OCI-LY1 (cell line): ENCODE results near the gene MPHOSPH6.
"Not testable (repeated sequence)": the region's sequence is repeated elsewhere in the genome, so short reads cannot be mapped to it uniquely, and the experiment has no call there.

ENCODE experiments used
- H2AFZ ChIP-seq: fragments of 200-600 bp; sonication (generic), shearing (Covaris generic); 2 replicates; pipeline ENCODE4 v1.6.0; 2014; ENCODE audit warnings: antibody characterized with exemption, mild to moderate bottlenecking, low read length
- H3F3A ChIP-seq: fragments of 200-600 bp; sonication (generic), shearing (Covaris generic); 2 replicates; pipeline ENCODE4 v1.6.0; 2014; ENCODE audit warnings: mild to moderate bottlenecking, antibody characterized with exemption, low read length, moderate library complexity; ENCODE audit not compliant: insufficient read depth
- H3K27ac ChIP-seq: fragments of 200-600 bp; sonication (generic); 2 replicates; pipeline ENCODE4 v1.5.1; 2014; ENCODE audit warnings: low read length, mixed run types, mild to moderate bottlenecking, low read depth; ENCODE audit not compliant: poor library complexity, severe bottlenecking
- H3K27me3 ChIP-seq: fragments of 200-600 bp; sonication (generic); 2 replicates; pipeline ENCODE4 v1.6.0; 2014; ENCODE audit warnings: antibody characterized with exemption, mild to moderate bottlenecking, low read length, moderate library complexity; ENCODE audit not compliant: insufficient read depth
- H3K36me3 ChIP-seq: fragments of 200-600 bp; sonication (generic); 2 replicates; pipeline ENCODE4 v1.6.1; 2014; ENCODE audit warnings: mild to moderate bottlenecking, antibody characterized with exemption, low read length, moderate library complexity, mixed read lengths; ENCODE audit not compliant: insufficient read depth
- H3K4me1 ChIP-seq: fragments of 200-600 bp; sonication (generic); 2 replicates; pipeline ENCODE4 v1.5.1; 2014; ENCODE audit warnings: mild to moderate bottlenecking, low read length, moderate library complexity; ENCODE audit not compliant: insufficient read depth, severe bottlenecking
- H3K4me2 ChIP-seq: fragments of 200-600 bp; sonication (generic), shearing (Covaris generic); 2 replicates; pipeline ENCODE4 v1.6.1; 2014; ENCODE audit warnings: low read length
- H3K4me3 ChIP-seq: fragments of 200-600 bp; sonication (generic); 2 replicates; pipeline ENCODE4 v1.5.1; 2014; ENCODE audit warnings: low read length, low read depth, mild to moderate bottlenecking, mixed read lengths; ENCODE audit not compliant: poor library complexity, severe bottlenecking
- H3K79me2 ChIP-seq: fragments of 200-600 bp; shearing (Covaris generic); 2 replicates; pipeline ENCODE4 v1.6.1; 2016; ENCODE audit warnings: mixed run types, low read length, mixed read lengths; ENCODE audit not compliant: insufficient read depth
- H3K9ac ChIP-seq: fragments of 200-600 bp; sonication (generic), shearing (Covaris generic); 2 replicates; pipeline ENCODE4 v1.6.1; 2014; ENCODE audit warnings: mild to moderate bottlenecking, low read length, mixed read lengths
- H3K9me2 ChIP-seq: fragments of 200-600 bp; sonication (generic), shearing (Covaris generic); 2 replicates; pipeline ENCODE4 v1.6.1; 2014; ENCODE audit warnings: low read depth, mild to moderate bottlenecking, low read length, mixed read lengths
- H3K9me3 ChIP-seq: fragments of 200-600 bp; shearing (Covaris generic); 2 replicates; pipeline ENCODE4 v1.6.1; 2014; ENCODE audit warnings: low read length, mixed read lengths
- H4K20me1 ChIP-seq: fragments of 200-600 bp; sonication (generic), shearing (Covaris generic); 2 replicates; pipeline ENCODE4 v1.6.0; 2016; ENCODE audit warnings: mild to moderate bottlenecking, low read length; ENCODE audit not compliant: insufficient read depth
- CTCF ChIP-seq: fragments of 200-600 bp; sonication (generic), shearing (Covaris generic); IDR thresholded peaks from 2 replicates; pipeline ENCODE4 v1.5.1; 2017; ENCODE audit warnings: mild to moderate bottlenecking, antibody characterized with exemption, low read length, moderate library complexity, mixed read lengths
- EZH2 ChIP-seq: fragments of 200-600 bp; sonication (generic), shearing (Covaris generic); IDR thresholded peaks from 2 replicates; pipeline ENCODE4 v1.8.0; 2017; ENCODE audit warnings: borderline replicate concordance, mixed run types, mild to moderate bottlenecking, antibody characterized with exemption, low read length, moderate library complexity, mixed read lengths

MPHOSPH6 gene

GRCh38 chr16:82146556-82146955, 23.5 kb downstream of the MPHOSPH6 start:
- Histone ChIP-seq H3K27ac (no peak overlapping the region), H3K4me1 (no peaks in the 10 kb centered on the region)
- TF ChIP-seq EZH2 (no peak), CTCF (no peak)

GRCh38 chr16:82139286-82139571, 30.8 kb downstream of the MPHOSPH6 start:
- H3K4me2 ChIP-seq, H3K9me2 ChIP-seq, H3K36me3 ChIP-seq, H4K20me1 ChIP-seq, H2AFZ ChIP-seq, H3K27me3 ChIP-seq, H3K9ac ChIP-seq, H3K9me3 ChIP-seq, H3K4me3 ChIP-seq, H3K27ac ChIP-seq, H3K4me1 ChIP-seq, H3F3A ChIP-seq, H3K79me2 ChIP-seq: not testable (repeated sequence)

More at GRCh38 chr16:82146556-82146955, 23.5 kb downstream of the MPHOSPH6 start:
- Histone ChIP-seq H3K4me3 (no peak overlapping the region), H3K4me2 (no peak overlapping the region), H3K9me2 (no peaks in the 10 kb centered on the region), H4K20me1 (no peaks in the 10 kb centered on the region), H3K79me2 (no peaks in the 10 kb centered on the region), H3K9ac (no peak overlapping the region), H3K27me3 (no peaks in the 10 kb centered on the region), H3K9me3 (no peaks in the 10 kb centered on the region), H3K36me3 (peaks cover 44% of the 10 kb centered on the region), H3F3A (no peaks in the 10 kb centered on the region), H2AFZ (no peak overlapping the region)

- TF ChIP-seq EZH2, result no peak
- TF ChIP-seq CTCF, result no peak
- no peaks in the 10 kb centered on the region for H3K79me2 ChIP-seq
- no peak overlapping the region for H3K4me3 ChIP-seq
- H2AFZ ChIP-seq, result no peak overlapping the region
- no peaks in the 10 kb centered on the region for H3K9me3 ChIP-seq
- 0 out of 2 replicates have a peak, but pooled peaks cover 6% of the 10 kb centered on the region for H3K36me3 ChIP-seq
- no peaks in the 10 kb centered on the region for H3K27me3 ChIP-seq
- H3K9me2 ChIP-seq, result no peaks in the 10 kb centered on the region
- no peak overlapping the region for H3K27ac ChIP-seq
- no peaks in the 10 kb centered on the region for H3K4me1 ChIP-seq
- H3K4me2 ChIP-seq, result no peak overlapping the region
- no peak overlapping the region for H3K9ac ChIP-seq
- H4K20me1 ChIP-seq, result no peaks in the 10 kb centered on the region
- no peaks in the 10 kb centered on the region for H3F3A ChIP-seq
Observed at GRCh38 chr16:82138478-82139285, 31.3 kb downstream of the MPHOSPH6 start.

- H3K27me3 ChIP-seq, result no peaks in the 10 kb centered on the region
- no peaks in the 10 kb centered on the region for H3F3A ChIP-seq
- no peak overlapping the region for H3K9ac ChIP-seq
- no peaks in the 10 kb centered on the region for H3K9me3 ChIP-seq
- no peaks in the 10 kb centered on the region for H3K4me1 ChIP-seq
- H3K79me2 ChIP-seq, result no peaks in the 10 kb centered on the region
- H2AFZ ChIP-seq, result no peak overlapping the region
- no peaks in the 10 kb centered on the region for H3K9me2 ChIP-seq
- 0 out of 2 replicates have a peak, but pooled peaks cover 6% of the 10 kb centered on the region for H3K36me3 ChIP-seq
- TF ChIP-seq CTCF (no peak), EZH2 (no peak)
- no peak overlapping the region for H3K4me2 ChIP-seq
- no peak overlapping the region for H3K4me3 ChIP-seq
- H3K27ac ChIP-seq, result no peak overlapping the region
- H4K20me1 ChIP-seq, result no peaks in the 10 kb centered on the region
Observed at GRCh38 chr16:82137822-82138167, 32.2 kb downstream of the MPHOSPH6 start.
